Karpas-422 (cell line): ENCODE measurements around the gene AGAP1. TPM values are rescaled to one million over a fixed set of nuclear protein-coding genes. Genes with fewer than 3 reads are reported as not detected.

Experiments
- DNase-seq: peaks from one replicate; pipeline ENCODE4 v3.0.0-alpha.2; 2015
- H2AFZ ChIP-seq: fragments of 200-600 bp; sonication (generic); 2 replicates; pipeline ENCODE4 v1.6.1; 2014; ENCODE audit warnings: antibody characterized with exemption, low read length, mixed read lengths
- H3K27ac ChIP-seq: fragments of 200-600 bp; sonication (generic); 2 replicates; pipeline ENCODE4 v1.5.1; 2014; ENCODE audit warnings: mild to moderate bottlenecking, low read length, moderate library complexity
- H3K27me3 ChIP-seq: fragments of 200-600 bp; sonication (generic); 2 replicates; pipeline ENCODE4 v1.6.1; 2014; ENCODE audit warnings: low read length, mixed read lengths
- H3K36me3 ChIP-seq: fragments of 200-600 bp; sonication (generic); 2 replicates; pipeline ENCODE4 v1.6.1; 2014; ENCODE audit warnings: low read length, mixed read lengths; ENCODE audit not compliant: insufficient read depth
- H3K4me1 ChIP-seq: fragments of 200-600 bp; sonication (generic); 2 replicates; pipeline ENCODE4 v1.6.1; 2014; ENCODE audit warnings: mild to moderate bottlenecking, low read length, mixed read lengths
- H3K4me2 ChIP-seq: fragments of 200-600 bp; sonication (generic); 2 replicates; pipeline ENCODE4 v1.6.1; 2014; ENCODE audit warnings: low read length, low read depth, mild to moderate bottlenecking; ENCODE audit not compliant: poor library complexity, severe bottlenecking
- H3K4me3 ChIP-seq: fragments of 200-600 bp; sonication (generic); 2 replicates; pipeline ENCODE4 v1.5.1; 2014; ENCODE audit warnings: mild to moderate bottlenecking, antibody characterized with exemption, low read length, mixed read lengths
- H3K79me2 ChIP-seq: fragments of 200-600 bp; sonication (generic); 2 replicates; pipeline ENCODE4 v1.6.1; 2014; ENCODE audit warnings: mild to moderate bottlenecking, low read length, mixed read lengths
- H3K9ac ChIP-seq: fragments of 200-600 bp; sonication (generic); 2 replicates; pipeline ENCODE4 v1.6.0; 2014; ENCODE audit warnings: low read length
- H3K9me2 ChIP-seq: fragments of 200-600 bp; sonication (generic), shearing (Covaris generic); replicated peaks from 2 replicates; pipeline ENCODE4 v1.6.0; 2014; ENCODE audit warnings: mild to moderate bottlenecking, low read length, moderate library complexity; ENCODE audit not compliant: insufficient read depth
- H3K9me3 ChIP-seq: fragments of 300-700, 200-600 bp; sonication (generic); 2 replicates; pipeline ENCODE4 v1.6.1; 2014; ENCODE audit warnings: low read length, mixed read lengths
- H4K20me1 ChIP-seq: fragments of 200-600 bp; sonication (generic); 2 replicates; pipeline ENCODE4 v1.6.1; 2014; ENCODE audit warnings: mild to moderate bottlenecking, antibody characterized with exemption, low read length, low read depth; ENCODE audit not compliant: insufficient read depth
- total RNA-seq: library from RNA; depleted of rRNA; stranded (reverse); fragments of >200 nt; shearing (Covaris generic); gene quantifications from 2 replicates; pipeline ENCODE4 v1.2.3, GENCODE V29; 2014; ENCODE audit warnings: low replicate concordance

The AGAP1 gene
- total RNA-seq, 1 experiment from 2014 or later = not detected

DNA sequence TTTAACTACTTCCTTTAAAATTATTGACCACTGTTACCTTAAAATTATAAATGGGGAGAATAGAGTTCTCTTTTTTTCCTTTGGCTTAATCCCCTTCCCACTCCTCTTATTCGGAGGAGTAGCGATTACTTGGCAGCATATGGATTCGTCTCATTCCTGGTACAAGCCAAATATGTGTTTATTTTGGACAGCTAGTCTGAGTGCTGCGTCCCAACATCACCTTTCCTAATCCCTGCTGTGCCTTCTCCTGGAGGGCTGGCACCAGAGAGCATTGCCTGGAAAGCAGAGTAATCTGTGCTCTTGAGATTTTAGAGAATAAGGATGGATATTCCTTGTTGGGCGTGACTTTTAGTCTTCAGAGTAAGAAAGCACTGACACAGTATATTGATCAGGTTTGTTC is 185.6 kb downstream of the AGAP1 start:
- Histone ChIP-seq H3K9me3 (no peaks in the 10 kb centered on the region), H3K4me3 (no peak overlapping the region), H3K27me3 (no peaks in the 10 kb centered on the region), H3K27ac (no peak overlapping the region), H2AFZ (no peak overlapping the region), H3K9me2 (no peaks in the 10 kb centered on the region), H4K20me1 (no peaks in the 10 kb centered on the region), H3K9ac (no peak overlapping the region), H3K79me2 (no peaks in the 10 kb centered on the region), H3K4me1 (no peaks in the 10 kb centered on the region), H3K36me3 (no peaks in the 10 kb centered on the region), H3K4me2 (no peak overlapping the region)
- no peak for DNase-seq

DNA sequence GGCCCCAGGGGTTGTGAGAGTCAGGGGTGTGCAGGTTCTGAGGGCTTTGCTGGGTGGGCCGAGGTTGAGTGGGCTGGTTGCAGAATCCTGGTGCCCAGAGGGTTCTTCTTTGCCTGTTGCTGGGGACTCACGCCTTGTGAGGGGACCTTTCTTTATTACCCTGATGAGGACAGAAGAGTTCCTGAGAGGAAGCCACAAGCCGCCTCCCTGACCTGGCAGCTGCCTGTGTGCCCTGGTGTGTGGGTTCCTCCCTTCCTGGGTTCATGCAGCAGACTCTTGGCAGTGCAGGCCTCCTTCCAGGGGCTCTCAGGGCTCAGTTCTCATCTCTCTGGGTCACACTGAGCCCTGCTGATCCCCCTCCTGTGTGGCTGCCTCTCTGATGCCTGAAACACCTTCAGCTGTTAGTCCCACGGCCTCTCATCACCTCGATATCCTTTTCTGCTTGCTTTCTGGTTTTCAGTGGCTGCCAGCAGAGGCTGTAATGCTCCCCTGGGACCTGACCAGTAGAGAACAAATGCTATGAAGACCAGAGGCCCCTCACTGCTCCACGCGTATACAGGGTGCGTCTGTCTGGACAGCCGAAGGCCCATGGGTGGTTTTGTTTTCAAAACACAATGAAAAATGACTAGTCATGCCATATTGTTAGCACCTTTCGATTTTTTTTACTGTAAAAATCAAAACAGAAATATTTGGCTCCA is 191.3 kb downstream of the AGAP1 start:
- no peak for DNase-seq
- Histone ChIP-seq H3K27ac (no peak overlapping the region), H3K79me2 (no peaks in the 10 kb centered on the region)

GRCh38 chr2:235688511-235689426 is 194.9 kb downstream of the AGAP1 start:
- H3K9me2 ChIP-seq = no peaks in the 10 kb centered on the region
- no peak overlapping the region for H3K4me2 ChIP-seq
- H3K9ac ChIP-seq = no peak overlapping the region
- no peaks in the 10 kb centered on the region for H3K79me2 ChIP-seq
- no peak overlapping the region for H2AFZ ChIP-seq
- H3K36me3 ChIP-seq = no peaks in the 10 kb centered on the region
- DNase-seq = no peak
- H4K20me1 ChIP-seq = no peaks in the 10 kb centered on the region
- no peaks in the 10 kb centered on the region for H3K27me3 ChIP-seq
- H3K27ac ChIP-seq = no peak overlapping the region
- H3K9me3 ChIP-seq = no peaks in the 10 kb centered on the region
- H3K4me1 ChIP-seq = no peaks in the 10 kb centered on the region
- H3K4me3 ChIP-seq = no peak overlapping the region

More for the DNA sequence above, 191.3 kb downstream of the AGAP1 start:
- Histone ChIP-seq H2AFZ (no peak overlapping the region), H4K20me1 (no peaks in the 10 kb centered on the region), H3K9ac (no peak overlapping the region), H3K36me3 (no peaks in the 10 kb centered on the region), H3K4me3 (no peak overlapping the region), H3K4me1 (no peaks in the 10 kb centered on the region), H3K4me2 (no peak overlapping the region), H3K9me3 (no peaks in the 10 kb centered on the region), H3K27me3 (no peaks in the 10 kb centered on the region), H3K9me2 (no peaks in the 10 kb centered on the region)

DNA sequence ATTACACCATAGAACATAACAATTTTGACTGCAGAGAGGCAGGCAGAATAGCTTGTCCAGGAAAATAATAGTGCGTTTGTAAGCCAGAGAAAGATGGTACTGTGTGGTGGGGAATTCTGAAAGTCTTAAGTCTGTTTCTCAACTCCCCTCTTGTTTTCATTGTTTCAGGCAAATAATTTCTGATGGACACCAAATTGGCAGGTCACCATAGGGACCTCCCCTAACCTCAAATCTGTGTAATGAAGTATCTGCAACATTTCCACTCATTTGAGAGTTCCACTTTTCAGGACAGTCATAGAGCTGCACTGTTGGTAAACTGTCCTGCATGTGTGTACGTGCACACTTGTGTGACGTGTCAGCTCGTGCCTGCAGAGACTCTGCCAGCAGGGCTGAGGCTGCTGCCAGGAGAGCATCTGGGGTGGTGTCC is 195.6 kb downstream of the AGAP1 start:
- no peak overlapping the region for H3K9ac ChIP-seq
- H2AFZ ChIP-seq = no peak overlapping the region
- H3K79me2 ChIP-seq = no peaks in the 10 kb centered on the region
- no peak overlapping the region for H3K4me2 ChIP-seq
- no peak for DNase-seq
- H3K9me2 ChIP-seq = no peaks in the 10 kb centered on the region
- H3K4me3 ChIP-seq = no peak overlapping the region
- no peaks in the 10 kb centered on the region for H3K9me3 ChIP-seq
- no peaks in the 10 kb centered on the region for H4K20me1 ChIP-seq
- H3K36me3 ChIP-seq = no peaks in the 10 kb centered on the region
- H3K4me1 ChIP-seq = no peaks in the 10 kb centered on the region
- H3K27me3 ChIP-seq = no peaks in the 10 kb centered on the region
- no peak overlapping the region for H3K27ac ChIP-seq

DNA sequence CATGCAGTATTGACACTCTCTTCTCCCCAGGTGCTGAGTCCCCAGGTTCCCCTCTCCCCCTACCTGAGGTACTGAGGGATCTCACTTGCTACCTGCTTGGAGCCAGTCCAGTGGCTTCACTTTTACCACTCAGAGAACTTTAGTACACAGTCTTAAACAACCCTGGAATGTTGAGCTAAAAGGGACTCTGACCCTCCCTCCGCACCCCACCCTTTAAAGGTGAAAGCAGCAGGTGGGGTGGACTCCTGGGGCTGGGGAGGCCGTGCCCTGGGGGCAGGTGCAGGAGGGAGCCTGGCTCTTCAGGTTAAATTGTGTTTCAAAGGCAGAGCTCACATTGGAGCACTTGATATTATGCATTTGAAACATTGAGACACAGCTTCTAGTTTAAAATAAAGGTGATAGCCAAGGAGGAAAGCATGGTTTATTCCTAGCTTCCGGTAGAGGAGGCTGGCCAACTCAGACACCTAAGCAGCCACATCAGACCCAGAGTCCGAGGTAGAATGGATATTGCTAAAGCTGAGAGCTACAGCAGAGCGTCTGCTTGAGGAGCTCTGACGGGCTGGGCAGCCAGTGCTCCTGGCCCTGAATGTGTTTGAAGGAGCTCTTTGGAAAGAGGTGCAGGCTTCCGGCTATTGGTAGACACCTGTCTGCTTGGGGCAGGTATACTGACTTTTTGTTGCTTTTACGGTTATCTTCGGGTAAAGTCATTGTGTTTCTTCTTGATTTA is 196.4 kb downstream of the AGAP1 start:
- no peaks in the 10 kb centered on the region for H3K9me2 ChIP-seq
- no peaks in the 10 kb centered on the region for H3K4me1 ChIP-seq
- no peak for DNase-seq
- no peak overlapping the region for H3K4me2 ChIP-seq
- H3K27ac ChIP-seq = no peak overlapping the region
- H3K9me3 ChIP-seq = no peaks in the 10 kb centered on the region
- H3K79me2 ChIP-seq = no peaks in the 10 kb centered on the region
- H3K36me3 ChIP-seq = no peaks in the 10 kb centered on the region
- H2AFZ ChIP-seq = no peak overlapping the region
- no peak overlapping the region for H3K4me3 ChIP-seq
- no peaks in the 10 kb centered on the region for H3K27me3 ChIP-seq
- H4K20me1 ChIP-seq = 0 out of 2 replicates have a peak, but pooled peaks cover under 1% of the 10 kb centered on the region
- no peak overlapping the region for H3K9ac ChIP-seq

DNA sequence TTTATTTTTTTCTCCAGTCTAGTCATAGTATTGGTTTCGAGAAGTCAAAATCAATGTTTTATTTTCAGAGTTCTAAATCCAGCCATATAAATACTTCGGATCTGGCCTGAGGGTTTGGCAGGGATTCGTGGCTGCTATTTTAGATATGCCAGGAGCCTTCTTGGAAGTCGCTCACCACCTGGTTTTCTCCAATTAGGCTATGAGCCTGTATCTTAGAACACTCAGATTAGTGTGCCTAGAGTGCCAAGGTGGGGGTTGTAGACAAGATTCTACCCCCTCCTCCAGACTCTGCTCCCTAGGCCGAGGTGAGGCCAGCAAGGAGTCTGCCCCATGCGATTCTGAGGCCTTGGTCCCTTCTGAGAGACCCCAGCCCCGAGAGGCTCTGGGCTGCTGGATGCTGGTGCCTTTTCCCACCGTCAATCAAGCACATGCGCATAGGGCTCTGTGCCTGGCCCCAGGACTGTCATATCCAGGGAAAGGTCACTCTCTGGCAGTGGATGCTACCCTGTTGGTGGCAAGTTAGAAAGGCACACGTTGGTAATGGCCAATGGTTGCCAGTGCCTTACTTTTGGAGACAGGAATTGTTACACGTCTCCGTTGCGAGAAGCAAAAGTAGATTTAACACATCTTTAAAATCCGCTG is 197.1 kb downstream of the AGAP1 start:
- no peaks in the 10 kb centered on the region for H3K4me1 ChIP-seq
- H3K9me2 ChIP-seq = no peaks in the 10 kb centered on the region
- no peak overlapping the region for H3K27ac ChIP-seq
- H4K20me1 ChIP-seq = 0 out of 2 replicates have a peak, but pooled peaks cover 3% of the 10 kb centered on the region
- H3K79me2 ChIP-seq = no peaks in the 10 kb centered on the region
- H3K27me3 ChIP-seq = no peaks in the 10 kb centered on the region
- H3K36me3 ChIP-seq = no peaks in the 10 kb centered on the region
- H2AFZ ChIP-seq = no peak overlapping the region
- no peak for DNase-seq
- H3K4me3 ChIP-seq = no peak overlapping the region
- no peak overlapping the region for H3K9ac ChIP-seq
- no peak overlapping the region for H3K4me2 ChIP-seq
- H3K9me3 ChIP-seq = no peaks in the 10 kb centered on the region

DNA sequence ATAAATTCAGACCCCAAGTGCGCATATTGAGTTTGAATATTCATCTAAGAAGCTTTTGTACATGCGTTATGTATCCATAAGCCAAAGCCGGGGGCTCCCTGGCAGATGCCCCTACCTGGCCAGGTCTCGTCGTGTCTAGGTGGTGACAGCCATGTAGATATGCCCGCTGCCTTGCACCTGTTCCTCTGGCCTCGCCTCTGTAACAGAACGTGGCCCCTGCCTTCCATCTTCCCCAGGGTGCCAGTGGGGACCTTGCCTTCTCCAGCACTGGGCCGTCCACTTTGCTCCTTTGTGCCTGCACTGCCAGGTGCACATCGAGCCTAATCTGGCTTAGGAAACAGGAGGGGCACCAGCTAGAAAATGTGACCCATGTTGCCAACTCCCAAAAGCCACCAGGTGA is 198.2 kb downstream of the AGAP1 start:
- Histone ChIP-seq H3K27ac (no peak overlapping the region), H3K4me2 (no peak overlapping the region), H3K4me3 (no peak overlapping the region), H3K27me3 (no peaks in the 10 kb centered on the region), H3K9me2 (no peaks in the 10 kb centered on the region), H3K9me3 (no peaks in the 10 kb centered on the region), H3K9ac (no peak overlapping the region), H3K4me1 (no peaks in the 10 kb centered on the region), H3K36me3 (no peaks in the 10 kb centered on the region), H3K79me2 (no peaks in the 10 kb centered on the region), H4K20me1 (0 out of 2 replicates have a peak, but pooled peaks cover 3% of the 10 kb centered on the region), H2AFZ (no peak overlapping the region)
- DNase-seq = no peak
